HG03432 (cell line): ENCODE measurements around the gene ZER1.

ENCODE experiments used
- ATAC-seq: cut with Tn5 transposase; IDR thresholded peaks from one replicate; pipeline ENCODE4 v1.9.1; 2021; ENCODE audit warnings: mild to moderate bottlenecking, moderate library complexity; ENCODE audit not compliant: unreplicated experiment

Gene ZER1

GRCh38 chr9:128743421-128743820, 28.3 kb downstream of the ZER1 start:
- ATAC-seq = no peak

- no peak for ATAC-seq
Observed at GRCh38 chr9:128742401-128742800, 29.3 kb downstream of the ZER1 start.

- ATAC-seq = no peak
Observed at GRCh38 chr9:128735373-128735772, 36.4 kb downstream of the ZER1 start.

- no peak for ATAC-seq
Observed at GRCh38 chr9:128733256-128733655, 38.5 kb downstream of the ZER1 start.

GRCh38 chr9:128732576-128732975, 39.2 kb downstream of the ZER1 start:
- no peak for ATAC-seq

- no peak for ATAC-seq
Observed at GRCh38 chr9:128731691-128732090, 40.0 kb downstream of the ZER1 start.

- no peak for ATAC-seq
Observed at GRCh38 chr9:128731093-128731492, 40.6 kb downstream of the ZER1 start.

DNA sequence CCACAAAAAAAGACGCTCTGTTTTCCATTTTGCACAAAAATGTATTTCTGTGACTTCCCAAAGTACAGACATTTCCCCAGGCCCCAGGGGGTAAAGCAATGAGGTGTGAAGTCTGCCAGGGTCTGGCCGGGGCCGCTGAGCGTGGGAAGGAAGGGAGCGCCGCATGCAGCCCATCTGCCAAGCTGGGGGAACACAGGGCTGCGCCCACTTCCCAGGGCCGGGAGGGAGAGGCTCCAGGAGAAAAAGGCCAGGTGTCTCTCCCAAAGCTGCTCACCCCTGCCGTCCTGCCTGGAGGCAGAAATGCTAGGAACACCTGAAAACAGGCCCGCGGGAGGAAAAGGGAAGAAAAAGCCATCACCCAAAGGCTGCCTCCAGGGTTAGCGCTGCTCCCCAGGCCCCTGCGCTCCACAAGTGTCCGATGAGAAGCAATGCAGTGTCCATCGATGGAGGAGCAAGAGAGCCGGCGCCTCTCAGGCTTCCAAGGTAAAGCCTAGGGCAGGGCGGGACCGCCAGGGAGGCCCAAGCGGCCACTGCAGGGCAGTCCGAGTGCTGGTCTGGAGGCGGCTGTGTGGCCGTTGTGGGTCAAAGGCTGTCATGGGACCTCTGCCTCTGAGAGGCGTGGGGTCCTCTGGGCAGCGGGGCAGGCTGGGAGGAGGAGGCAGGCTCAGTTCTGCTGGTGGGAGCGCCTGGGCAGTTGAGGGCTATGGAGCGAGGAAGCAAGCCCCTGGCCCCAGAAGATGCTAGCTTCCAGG, 41.8 kb downstream of the ZER1 start:
- no peak for ATAC-seq

GRCh38 chr9:128729302-128729701, 42.4 kb downstream of the ZER1 start:
- no peak for ATAC-seq

DNA sequence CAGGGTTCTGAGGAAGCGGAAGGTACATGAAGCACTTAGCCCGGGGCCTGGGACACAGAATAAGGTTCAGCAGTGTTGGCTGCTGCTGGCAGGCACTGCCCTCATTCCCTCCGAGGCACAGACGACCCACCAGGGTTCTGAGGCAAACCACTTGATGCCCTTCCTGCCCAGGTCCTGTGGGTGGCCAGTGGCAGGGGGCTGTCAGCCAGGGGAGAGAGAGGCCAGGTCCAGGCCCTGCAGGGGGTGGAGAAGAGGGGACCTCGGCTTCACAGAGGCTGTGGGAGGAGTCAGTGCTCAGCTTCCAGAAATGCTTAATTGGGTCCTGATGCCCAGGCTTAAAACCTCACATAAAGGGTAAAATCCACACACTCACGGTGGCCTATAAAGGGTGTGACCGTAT, 43.4 kb downstream of the ZER1 start:
- no peak for ATAC-seq

- ATAC-seq = no peak
Observed at GRCh38 chr9:128727640-128728248, 44.0 kb downstream of the ZER1 start.

DNA sequence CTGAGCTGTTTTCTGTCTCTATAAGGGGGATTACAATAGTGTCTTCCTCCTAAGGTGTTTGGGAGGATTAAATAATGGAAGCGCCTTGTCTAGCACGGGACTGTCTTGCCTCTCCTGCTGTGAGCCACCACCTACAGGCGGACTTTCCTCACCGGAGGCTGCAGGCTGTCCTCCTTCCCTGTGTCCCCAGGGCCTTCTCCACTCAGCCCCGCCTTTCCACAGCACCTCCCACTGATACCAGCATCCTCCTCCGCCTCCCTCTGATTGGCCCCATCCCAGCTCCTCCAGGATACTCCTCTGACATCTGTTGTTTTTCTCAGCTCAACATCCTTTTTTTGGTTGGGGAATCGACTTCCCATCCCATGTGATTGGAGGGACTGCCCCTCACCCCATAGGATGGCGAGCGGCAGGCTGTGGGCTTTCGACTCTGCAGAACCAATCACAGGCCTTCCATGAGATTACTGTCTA, 46.9 kb downstream of the ZER1 start:
- ATAC-seq = no peak

GRCh38 chr9:128723866-128724743, 47.6 kb downstream of the ZER1 start, which contains the start of gene ZDHHC12:
ZDHHC12 (minus strand) TSS chr9:128724127; CDS start chr9:128724093, 34 bp downstream.
- ATAC-seq = peak; percentile 93

DNA sequence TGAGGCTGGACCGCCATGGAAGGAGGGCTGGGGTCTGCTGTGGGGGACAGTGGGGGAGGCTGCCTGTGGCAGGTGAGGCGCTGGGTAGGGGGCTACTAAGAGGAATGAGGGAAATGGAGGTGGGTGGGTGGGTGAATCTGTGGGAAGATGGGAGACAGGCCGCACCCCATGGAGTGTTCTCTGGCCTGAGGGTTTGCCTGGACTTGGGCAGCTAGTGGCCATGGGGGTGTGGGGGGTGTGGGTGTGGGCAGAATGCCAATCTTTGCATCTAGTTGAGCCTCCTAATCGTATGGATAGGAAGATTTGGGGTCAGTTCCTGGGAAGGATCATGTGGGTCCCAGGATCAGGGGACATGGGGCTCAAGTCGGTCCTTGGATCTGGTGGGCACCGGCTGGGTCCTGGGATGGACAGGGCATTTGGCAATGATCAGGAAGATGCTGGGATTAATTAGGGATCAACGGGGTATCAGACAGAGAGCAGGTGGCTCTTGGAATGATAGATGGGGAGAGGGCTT, 48.3 kb downstream of the ZER1 start:
- no peak for ATAC-seq

DNA sequence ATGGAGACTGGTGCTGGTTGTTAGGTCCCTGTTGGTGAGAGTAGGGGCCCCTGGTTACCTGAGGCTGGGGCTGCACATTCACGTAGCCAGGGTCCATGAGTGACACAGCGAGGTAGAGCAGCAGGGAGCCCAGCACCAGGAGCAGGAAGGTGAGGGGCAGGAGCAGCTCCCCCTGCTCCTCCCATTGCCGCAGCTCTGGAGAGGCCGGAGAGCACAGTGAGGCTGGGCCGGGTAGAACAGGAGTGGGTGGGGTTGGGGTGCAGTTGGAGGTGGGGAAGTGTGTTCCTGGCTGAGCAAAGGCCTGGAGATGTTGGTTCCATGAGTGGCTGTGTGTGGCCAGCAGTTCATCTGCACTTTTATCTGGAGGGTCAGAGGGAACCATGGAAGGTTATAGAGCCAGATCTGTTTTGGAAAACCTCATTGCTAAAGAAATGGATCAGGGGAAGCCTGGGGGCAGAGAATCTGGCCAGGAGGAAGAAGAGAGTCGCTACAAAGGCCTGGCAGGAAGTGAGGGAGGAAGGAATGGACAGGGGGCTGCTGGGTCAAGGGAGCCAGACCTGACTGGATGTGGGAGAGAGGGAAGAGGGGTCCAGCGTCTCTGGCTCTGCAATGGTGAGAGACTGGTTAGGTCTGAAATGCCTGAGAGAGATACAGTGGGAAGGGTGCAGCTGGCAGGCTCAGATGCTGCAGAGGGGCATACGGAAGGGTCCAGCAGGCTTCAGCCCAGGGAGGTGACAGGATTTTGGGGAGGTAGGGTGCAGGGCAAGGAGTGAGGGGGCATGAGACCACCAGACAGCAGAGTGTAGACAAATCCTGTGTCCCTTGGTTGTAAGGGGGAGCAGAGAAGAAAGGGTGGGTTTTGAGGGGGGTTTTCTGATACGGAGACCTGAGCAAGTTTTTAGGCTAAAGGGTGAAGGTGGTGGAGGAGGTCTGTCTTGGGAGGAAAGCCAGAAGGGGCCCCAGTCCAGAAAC, 49.1 kb downstream of the ZER1 start:
- no peak for ATAC-seq

GRCh38 chr9:128721487-128722010, 50.2 kb downstream of the ZER1 start:
- no peak for ATAC-seq

DNA sequence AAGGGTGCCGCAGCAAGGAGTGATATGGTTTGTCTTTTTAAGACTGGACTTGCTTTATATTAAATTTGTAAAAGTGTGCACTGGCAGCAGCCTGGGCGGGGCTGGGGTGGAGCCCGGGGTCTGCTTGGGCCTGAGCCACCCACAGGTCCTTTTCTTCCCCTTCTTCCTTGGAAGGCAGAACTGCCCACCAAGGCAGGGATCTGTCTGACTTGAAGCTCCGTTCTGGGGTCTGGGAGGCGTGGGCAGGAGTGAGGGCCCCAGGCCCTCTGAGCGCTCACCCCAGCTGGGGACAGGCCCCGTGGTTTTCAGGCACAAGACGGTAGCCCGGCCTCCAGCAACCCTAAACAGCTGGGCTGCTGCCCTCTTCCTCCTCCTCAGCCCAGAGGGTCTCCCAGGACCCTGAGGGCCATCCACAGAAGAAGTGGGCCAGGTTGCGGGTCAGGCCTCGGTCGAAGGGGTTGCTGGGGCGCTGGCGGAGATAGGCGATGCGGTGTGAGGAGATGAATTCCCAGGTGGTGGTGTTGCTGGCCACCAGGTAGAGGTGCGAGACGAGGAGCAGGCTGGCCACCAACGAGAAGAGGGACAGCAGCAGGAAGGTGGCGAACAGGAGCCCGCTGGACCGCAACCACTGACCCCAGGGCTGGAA, 50.8 kb downstream of the ZER1 start:
- no peak for ATAC-seq

GRCh38 chr9:128719919-128720605, 51.7 kb downstream of the ZER1 start:
- no peak for ATAC-seq

DNA sequence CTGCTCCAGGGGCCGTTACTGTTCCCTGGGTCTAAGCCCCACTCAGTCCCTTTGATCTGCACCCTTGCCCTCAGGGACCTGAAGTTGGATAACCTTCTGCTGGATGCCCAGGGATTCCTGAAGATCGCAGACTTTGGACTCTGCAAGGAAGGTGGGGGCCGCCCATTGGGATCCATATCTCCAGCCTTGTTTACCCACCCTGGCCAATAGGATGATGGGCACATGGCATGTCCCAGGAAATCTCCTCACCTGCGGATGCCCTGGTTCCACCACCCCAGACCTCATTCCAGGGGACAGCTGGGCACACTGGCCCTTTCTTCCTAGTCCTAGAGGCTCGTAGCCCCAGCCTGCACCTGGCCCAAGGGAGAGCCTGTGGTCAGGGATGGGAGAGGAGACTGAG, 53.3 kb downstream of the ZER1 start:
- no peak for ATAC-seq
